ENCODE measurements around the gene NKIRAS2.

DNA sequence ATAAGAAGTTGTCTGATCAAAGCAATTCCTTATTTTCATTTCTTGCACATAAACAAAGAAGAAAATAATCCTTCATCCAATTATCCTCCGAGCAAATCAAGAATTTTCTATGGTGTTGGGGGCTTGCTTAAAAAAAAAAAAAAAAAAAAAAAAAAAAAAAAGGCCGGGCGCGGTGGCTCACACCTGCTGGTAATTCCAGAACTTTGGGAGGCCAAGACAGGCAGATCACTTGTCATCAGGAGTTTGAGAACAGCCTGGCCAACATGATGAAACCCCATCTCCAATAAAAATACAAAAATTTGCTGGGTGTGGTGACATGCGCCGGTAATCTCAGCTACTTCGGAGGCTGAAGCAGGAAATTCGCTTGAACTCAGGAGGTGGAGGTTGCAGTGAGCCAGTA is 34.0 kb upstream of the NKIRAS2 start:
- TF ChIP-seq, protein P1, sequence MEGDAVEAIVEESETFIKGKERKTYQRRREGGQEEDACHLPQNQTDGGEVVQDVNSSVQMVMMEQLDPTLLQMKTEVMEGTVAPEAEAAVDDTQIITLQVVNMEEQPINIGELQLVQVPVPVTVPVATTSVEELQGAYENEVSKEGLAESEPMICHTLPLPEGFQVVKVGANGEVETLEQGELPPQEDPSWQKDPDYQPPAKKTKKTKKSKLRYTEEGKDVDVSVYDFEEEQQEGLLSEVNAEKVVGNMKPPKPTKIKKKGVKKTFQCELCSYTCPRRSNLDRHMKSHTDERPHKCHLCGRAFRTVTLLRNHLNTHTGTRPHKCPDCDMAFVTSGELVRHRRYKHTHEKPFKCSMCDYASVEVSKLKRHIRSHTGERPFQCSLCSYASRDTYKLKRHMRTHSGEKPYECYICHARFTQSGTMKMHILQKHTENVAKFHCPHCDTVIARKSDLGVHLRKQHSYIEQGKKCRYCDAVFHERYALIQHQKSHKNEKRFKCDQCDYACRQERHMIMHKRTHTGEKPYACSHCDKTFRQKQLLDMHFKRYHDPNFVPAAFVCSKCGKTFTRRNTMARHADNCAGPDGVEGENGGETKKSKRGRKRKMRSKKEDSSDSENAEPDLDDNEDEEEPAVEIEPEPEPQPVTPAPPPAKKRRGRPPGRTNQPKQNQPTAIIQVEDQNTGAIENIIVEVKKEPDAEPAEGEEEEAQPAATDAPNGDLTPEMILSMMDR (conservative IDR thresholded peaks at IDR 0.05): no peak
- TF ChIP-seq EZH2 (IDR thresholded peaks at IDR 0.05; ENCODE audit: low read depth): no peak
